ENCODE measurements around the gene HAND2.

The HAND2 gene

GRCh38 chr4:173529477-173530325, at the start of gene HAND2:
Gene HAND2 (minus strand): TSS chr4:173530229. CDS start chr4:173529289, 940 bp downstream.
- no peaks in the 10 kb centered on the region for H4K20me1 ChIP-seq (ENCODE audit: insufficient read depth, low read length)
- H3K4me3 ChIP-seq (ENCODE audit: low read length) = no peak within 1 kb of the TSS
- no peaks in the 10 kb centered on the region for H3K4me1 ChIP-seq (ENCODE audit: low read length)
- H3K9ac ChIP-seq (ENCODE audit: low read length) = no peak within 1 kb of the TSS
- H3K36me3 ChIP-seq (replicated peaks; ENCODE audit: low read depth, low read length) = no peaks in the 10 kb centered on the region
- H3K27me3 ChIP-seq (ENCODE audit: low read depth, low read length) = no peaks in the 10 kb centered on the region
- H3K27ac ChIP-seq (ENCODE audit: low read length) = no peak within 1 kb of the TSS
- no peak within 1 kb of the TSS for H2AFZ ChIP-seq (ENCODE audit: low read depth, low read length)
- TF ChIP-seq CTCF (IDR thresholded peaks at IDR 0.05; ENCODE audit: low read depth, low read length) = no peak
- TF ChIP-seq EZH2phosphoT487 (IDR thresholded peaks at IDR 0.05; ENCODE audit: low read depth) = no peak
- H3K79me2 ChIP-seq (ENCODE audit: low read length) = no peaks in the 10 kb centered on the region
- H3K9me3 ChIP-seq (ENCODE audit: insufficient read depth, low read length) = 0 out of 2 replicates have a peak, but pooled peaks cover 3% of the 10 kb centered on the region
- H3K4me2 ChIP-seq (ENCODE audit: low read length) = no peak within 1 kb of the TSS

GRCh38 chr4:173578956-173579355, 48.9 kb upstream of the HAND2 start:
- Histone ChIP-seq H3K4me1 (ENCODE audit: low read length) (no peaks in the 10 kb centered on the region), H3K4me3 (ENCODE audit: low read length) (no peak overlapping the region), H3K4me2 (ENCODE audit: low read length) (no peak overlapping the region), H3K9me3 (ENCODE audit: insufficient read depth, low read length) (no peaks in the 10 kb centered on the region), H2AFZ (ENCODE audit: low read depth, low read length) (no peak overlapping the region), H3K27me3 (ENCODE audit: low read depth, low read length) (no peaks in the 10 kb centered on the region), H3K36me3 (replicated peaks; ENCODE audit: low read depth, low read length) (no peaks in the 10 kb centered on the region), H3K79me2 (ENCODE audit: low read length) (no peaks in the 10 kb centered on the region), H4K20me1 (ENCODE audit: insufficient read depth, low read length) (no peaks in the 10 kb centered on the region), H3K27ac (ENCODE audit: low read length) (no peak overlapping the region), H3K9ac (ENCODE audit: low read length) (no peak overlapping the region)
- TF ChIP-seq EZH2phosphoT487 (IDR thresholded peaks at IDR 0.05; ENCODE audit: low read depth) (no peak), CTCF (IDR thresholded peaks at IDR 0.05; ENCODE audit: low read depth, low read length) (no peak)

GRCh38 chr4:173577963-173578362, 47.9 kb upstream of the HAND2 start:
- Histone ChIP-seq H3K27ac (ENCODE audit: low read length) (no peak overlapping the region), H4K20me1 (ENCODE audit: insufficient read depth, low read length) (no peaks in the 10 kb centered on the region), H3K9ac (ENCODE audit: low read length) (no peak overlapping the region), H3K4me3 (ENCODE audit: low read length) (no peak overlapping the region), H3K4me1 (ENCODE audit: low read length) (no peaks in the 10 kb centered on the region), H2AFZ (ENCODE audit: low read depth, low read length) (no peak overlapping the region), H3K79me2 (ENCODE audit: low read length) (no peaks in the 10 kb centered on the region), H3K27me3 (ENCODE audit: low read depth, low read length) (no peaks in the 10 kb centered on the region), H3K36me3 (replicated peaks; ENCODE audit: low read depth, low read length) (no peaks in the 10 kb centered on the region), H3K4me2 (ENCODE audit: low read length) (no peak overlapping the region), H3K9me3 (ENCODE audit: insufficient read depth, low read length) (no peaks in the 10 kb centered on the region)
- no peak for TF ChIP-seq CTCF (IDR thresholded peaks at IDR 0.05; ENCODE audit: low read depth, low read length)
- TF ChIP-seq EZH2phosphoT487 (IDR thresholded peaks at IDR 0.05; ENCODE audit: low read depth) = no peak

- no peak overlapping the region for H3K4me2 ChIP-seq (ENCODE audit: low read length)
- H3K4me3 ChIP-seq (ENCODE audit: low read length) = no peak overlapping the region
- H3K4me1 ChIP-seq (ENCODE audit: low read length) = no peaks in the 10 kb centered on the region
- H2AFZ ChIP-seq (ENCODE audit: low read depth, low read length) = no peak overlapping the region
- TF ChIP-seq CTCF (IDR thresholded peaks at IDR 0.05; ENCODE audit: low read depth, low read length) (no peak), EZH2phosphoT487 (IDR thresholded peaks at IDR 0.05; ENCODE audit: low read depth) (no peak)
- H4K20me1 ChIP-seq (ENCODE audit: insufficient read depth, low read length) = no peaks in the 10 kb centered on the region
- no peaks in the 10 kb centered on the region for H3K27me3 ChIP-seq (ENCODE audit: low read depth, low read length)
- no peaks in the 10 kb centered on the region for H3K9me3 ChIP-seq (ENCODE audit: insufficient read depth, low read length)
- H3K36me3 ChIP-seq (replicated peaks; ENCODE audit: low read depth, low read length) = no peaks in the 10 kb centered on the region
- H3K27ac ChIP-seq (ENCODE audit: low read length) = no peak overlapping the region
- no peaks in the 10 kb centered on the region for H3K79me2 ChIP-seq (ENCODE audit: low read length)
- no peak overlapping the region for H3K9ac ChIP-seq (ENCODE audit: low read length)
Measured at GRCh38 chr4:173575482-173576152, 45.6 kb upstream of the HAND2 start.
